HepG2 (cell line): ENCODE results near the gene ADARB1. TPM values are rescaled to one million over a fixed set of nuclear protein-coding genes. Genes with fewer than 3 reads are reported as not detected.

Experiments used
- ATAC-seq: fragments of 200-7000 bp; cut with Tn5 transposase; 3 replicates; pipeline ENCODE4 v1.9.1; 2020; ENCODE audit warnings: mild to moderate bottlenecking, moderate library complexity
- BruUV-seq: library from RNA; stranded (reverse); fragments of 400-500 nt; replicated peaks from 2 replicates; lab custom pipeline; 2021; lab: Mats Ljungman, UMichigan
- CTCF ChIA-PET: fragments of 300-600 bp; formaldehyde crosslinking; extraction: SDS; loops from one replicate; lab custom pipeline; 2021; ENCODE audit warnings: low total read pairs, inconsistent platforms, low intra/inter-chr PET ratio; lab: Yijun Ruan, JAX
- POLR2A ChIA-PET: fragments of 350-600 bp; sonication (Branson Sonifier 250); formaldehyde crosslinking; loops from one replicate; lab custom pipeline; 2020; ENCODE audit warnings: antibody characterized with exemption, inconsistent platforms; lab: Yijun Ruan, JAX
- DNase-seq: peaks from one replicate; pipeline ENCODE4 v3.0.0-alpha.2; 2015; ENCODE audit warnings: low spot score
- FAIRE-seq: peaks from 3 replicates; lab custom pipeline; 2011; peaks lifted over from hg19 to GRCh38; lab: Jason Lieb, UNC
- H2AFZ ChIP-seq: one replicate; pipeline ENCODE4 v1.6.1; 2011; ENCODE audit warnings: low read length, inconsistent platforms
- H3K27ac ChIP-seq: fragments of 300-600 bp; 3 replicates; pipeline ENCODE4 v1.8.0; 2011; ENCODE audit warnings: mixed run types, mild to moderate bottlenecking, mixed read lengths, low read length, inconsistent platforms; ENCODE audit not compliant: insufficient read depth; ENCODE audit errors: extremely low read length
- H3K27me3 ChIP-seq, 2 experiments: fragments of 200-600 bp in 1 of 2; 2 replicates in 1 of 2; 3 replicates in 1 of 2; pipeline versions ENCODE4 v1.6.0 to v1.8.0; 2011; ENCODE audit warnings: low read length in 2 of 2, mild to moderate bottlenecking in 2 of 2, moderate library complexity in 2 of 2, inconsistent platforms in 1 of 2; ENCODE audit not compliant: insufficient read depth in 2 of 2, control insufficient read depth in 1 of 2
- H3K36me3 ChIP-seq, 2 experiments: fragments of 200-600 bp in 1 of 2; replicated peaks in 1 of 2; 2 replicates in 1 of 2; 3 replicates in 1 of 2; pipeline versions ENCODE4 v1.5.1 to v1.8.0; 2011; ENCODE audit warnings: low read length in 2 of 2, inconsistent platforms in 1 of 2; ENCODE audit not compliant: insufficient read depth in 2 of 2, control insufficient read depth in 1 of 2
- H3K4me1 ChIP-seq: 2 replicates; pipeline ENCODE4 v1.5.1; 2012; ENCODE audit warnings: low read length, inconsistent platforms; ENCODE audit not compliant: insufficient read depth
- H3K4me2 ChIP-seq: 2 replicates; pipeline ENCODE4 v1.6.0; 2011; ENCODE audit warnings: low read depth, low read length, inconsistent platforms
- H3K4me3 ChIP-seq, 3 experiments: fragments of 200-600 bp in 1 of 3; sonication (generic), shearing (Covaris generic) in 1 of 3; replicated peaks in 1 of 3; 2 replicates each; pipeline ENCODE4 v1.5.1; 2011 to 2016; ENCODE audit warnings: low read length in 3 of 3, inconsistent platforms in 2 of 3, low read depth in 2 of 3, mild to moderate bottlenecking in 2 of 3, control low read depth in 1 of 3, mixed read lengths in 1 of 3; ENCODE audit not compliant: insufficient read depth in 1 of 3
- H3K79me2 ChIP-seq: one replicate; pipeline ENCODE4 v1.6.1; 2011; ENCODE audit warnings: low read length, inconsistent platforms; ENCODE audit not compliant: insufficient read depth
- H3K9ac ChIP-seq: 2 replicates; pipeline ENCODE4 v1.6.0; 2011; ENCODE audit warnings: mild to moderate bottlenecking, low read depth, low read length, inconsistent platforms; ENCODE audit not compliant: insufficient read depth
- H3K9me3 ChIP-seq: 2 replicates; pipeline ENCODE4 v1.5.1; 2012; ENCODE audit warnings: mild to moderate bottlenecking, low read length
- H4K20me1 ChIP-seq: 2 replicates; pipeline ENCODE4 v1.6.0; 2011; ENCODE audit warnings: inconsistent platforms, mild to moderate bottlenecking, low read length, moderate library complexity; ENCODE audit not compliant: insufficient read depth
- ETV5 ChIP-seq: IDR thresholded peaks from 2 replicates; pipeline ENCODE4 v1.6.1; 2018; ENCODE audit warnings: missing biosample characterization, missing genetic modification reagents, inconsistent platforms, borderline replicate concordance
- HNF4G ChIP-seq, 2 experiments: sonication (generic) in 1 of 2; formaldehyde crosslinking in 1 of 2; IDR thresholded peaks; 2 replicates each; pipeline versions ENCODE4 v1.4.0 to v1.6.1; 2011 to 2020; ENCODE audit warnings: borderline replicate concordance in 2 of 2, low read depth in 2 of 2, mild to moderate bottlenecking in 2 of 2, low read length in 1 of 2, missing genetic modification reagents in 1 of 2, moderate library complexity in 1 of 2
- MAFG ChIP-seq: sonication (generic); formaldehyde crosslinking; IDR thresholded peaks from 2 replicates; pipeline ENCODE4 v1.5.1; 2020; ENCODE audit warnings: mild to moderate bottlenecking, missing genetic modification reagents
- NCOR1 ChIP-seq: fragments of 200-600 bp; sonication (generic); IDR thresholded peaks from 2 replicates; pipeline ENCODE4 v1.7.0; 2017; ENCODE audit warnings: antibody characterized with exemption, low read length, borderline replicate concordance
- SP4 ChIP-seq: sonication (generic); formaldehyde crosslinking; IDR thresholded peaks from 2 replicates; pipeline ENCODE4 v1.8.1; 2023; ENCODE audit warnings: mild to moderate bottlenecking, missing genetic modification reagents
- SP5 ChIP-seq: IDR thresholded peaks from 2 replicates; pipeline ENCODE4 v1.6.1; 2016; ENCODE audit warnings: low read depth, borderline replicate concordance
- ZBTB20 ChIP-seq: sonication (generic); formaldehyde crosslinking; IDR thresholded peaks from 2 replicates; pipeline ENCODE4 v1.8.1; 2023; ENCODE audit warnings: missing genetic modification reagents, low read depth, mild to moderate bottlenecking, borderline replicate concordance
- WGBS: methylation state at CpG from one replicate; pipeline ENCODE4 v1.1.6; 2017; ENCODE audit warnings: low lambda C conversion rate; 5-methylcytosine and 5-hydroxymethylcytosine counted together
- in situ Hi-C: cut with HindIII; loops from 2 replicates; pipeline ENCODE4 v1.10.0; 2017; ENCODE audit warnings: low pct_unique_long_range_greater_than_20kb; ENCODE audit not compliant: extremely low pct_ligation_motif_present
- intact Hi-C: fragments of 100-400 bp; cut with micrococcal nuclease; formaldehyde crosslinking; loops from one replicate; pipeline ENCODE4 v1.10.0; 2022; ENCODE audit not compliant: unreplicated experiment
- polyA plus RNA-seq, 8 experiments: library from polyadenylated mRNA; depleted of rRNA in 3 of 8; stranded (reverse) in 7 of 8; unstranded in 1 of 8; fragments of >200 nt; fragmentation: Illumina TruSeq in 4 of 8; extraction: Trizol in 4 of 8; gene quantifications; 2 replicates each; pipeline versions ENCODE4 v1.2.1 to v1.2.3, GENCODE V29; 2011 to 2016; ENCODE audit warnings: low read depth in 4 of 8, missing spikeins in 1 of 8, mixed read lengths in 1 of 8; ENCODE audit not compliant: insufficient read depth in 1 of 8
- total RNA-seq, 5 experiments: library from RNA; depleted of rRNA; stranded (reverse); fragments of >200 nt; fragmentation: Illumina TruSeq; extraction: Trizol; gene quantifications; 2 replicates each; pipeline ENCODE4 v1.2.3, GENCODE V29; 2016; ENCODE audit warnings: low read depth in 1 of 5
- TF ChIP-seq, protein P1 (sequence below): IDR thresholded peaks from 2 replicates; pipeline ENCODE4 v1.6.1; 2016; ENCODE audit warnings: mild to moderate bottlenecking
- TF ChIP-seq, protein P2 (sequence below): sonication (generic); formaldehyde crosslinking; IDR thresholded peaks from 2 replicates; pipeline ENCODE4 v1.8.1; 2022; ENCODE audit warnings: mild to moderate bottlenecking, missing genetic modification reagents

ADARB1 gene
- total and polyA plus RNA-seq, 2 of the 13 experiments (the other 11 are each of a cell fraction or from before 2014, with no cell fraction given) = 6.6 to 10.0 TPM

DNA sequence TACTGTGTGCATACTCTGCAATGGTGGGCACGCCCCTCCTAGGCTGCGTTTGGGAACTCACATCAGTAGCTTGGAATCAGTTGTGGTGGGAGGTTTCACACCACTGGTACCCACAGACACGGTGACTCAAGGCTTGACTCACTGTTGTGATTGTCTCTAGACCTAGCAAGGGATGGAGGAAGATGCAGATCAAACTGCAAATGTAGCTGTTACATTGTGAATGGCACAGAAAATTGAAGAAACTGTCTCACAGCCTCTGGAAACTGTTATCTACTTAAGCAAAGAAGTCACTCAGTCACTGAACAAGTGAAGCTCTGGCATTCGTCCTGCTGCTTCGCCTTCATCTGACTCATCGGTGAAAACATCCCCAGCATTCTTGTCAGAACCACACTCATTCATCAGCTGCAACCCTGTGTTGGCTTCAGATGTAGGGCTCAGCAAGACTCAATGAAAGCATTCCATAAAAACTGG lies 153.8 kb downstream of the ADARB1 start (continued):
- TF ChIP-seq, protein P1, sequence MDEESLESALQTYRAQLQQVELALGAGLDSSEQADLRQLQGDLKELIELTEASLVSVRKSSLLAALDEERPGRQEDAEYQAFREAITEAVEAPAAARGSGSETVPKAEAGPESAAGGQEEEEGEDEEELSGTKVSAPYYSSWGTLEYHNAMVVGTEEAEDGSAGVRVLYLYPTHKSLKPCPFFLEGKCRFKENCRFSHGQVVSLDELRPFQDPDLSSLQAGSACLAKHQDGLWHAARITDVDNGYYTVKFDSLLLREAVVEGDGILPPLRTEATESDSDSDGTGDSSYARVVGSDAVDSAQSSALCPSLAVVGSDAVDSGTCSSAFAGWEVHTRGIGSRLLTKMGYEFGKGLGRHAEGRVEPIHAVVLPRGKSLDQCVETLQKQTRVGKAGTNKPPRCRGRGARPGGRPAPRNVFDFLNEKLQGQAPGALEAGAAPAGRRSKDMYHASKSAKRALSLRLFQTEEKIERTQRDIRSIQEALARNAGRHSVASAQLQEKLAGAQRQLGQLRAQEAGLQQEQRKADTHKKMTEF (CRISPR knock-in tag) = no peak
- TF ChIP-seq SP5 (CRISPR knock-in tag) (no peak), ZBTB20 (no peak), ETV5 (no peak), MAFG (CRISPR knock-in tag) (no peak), HNF4G (IDR thresholded peaks at IDR 0.05; ENCODE audit: borderline replicate concordance, low read depth, low read length) (no peak), HNF4G (CRISPR knock-in tag; IDR thresholded peaks at IDR 0.05; ENCODE audit: borderline replicate concordance, low read depth) (no peak)

DNA sequence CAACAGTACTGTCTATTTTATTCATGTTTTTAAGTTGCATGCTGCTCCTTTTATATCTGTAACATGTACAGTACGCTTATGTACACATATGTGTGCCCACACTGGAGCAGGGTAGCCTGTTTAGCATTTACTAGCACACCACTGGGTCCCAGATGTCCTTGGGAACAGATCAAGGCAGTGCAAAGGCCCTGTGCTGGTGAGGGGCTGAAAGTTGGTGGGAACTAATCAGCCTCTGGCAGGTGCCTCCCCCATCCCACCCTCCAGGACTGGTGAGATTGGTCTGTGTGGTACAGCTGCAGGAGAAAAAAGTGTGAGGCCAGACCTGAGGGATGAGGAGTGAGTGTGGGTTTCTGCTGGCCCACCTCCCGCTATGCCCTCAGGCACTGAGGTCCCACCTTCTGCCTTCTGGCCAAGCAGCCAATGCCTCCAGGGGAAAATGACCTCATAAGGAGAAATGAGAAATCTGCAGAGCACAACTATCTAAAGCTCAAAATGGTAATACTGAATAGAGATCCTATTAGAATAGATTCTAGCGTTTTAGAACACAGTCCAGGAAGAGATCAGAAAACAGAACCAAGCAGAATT lies 154.4 kb downstream of the ADARB1 start:
- Histone ChIP-seq H3K9me3 (no peaks in the 10 kb centered on the region), H2AFZ (no peak overlapping the region), H3K4me3 (no peak overlapping the region), H3K27ac (no peak overlapping the region), H3K4me2 (no peak overlapping the region), H3K4me1 (no peaks in the 10 kb centered on the region), H3K9ac (no peak overlapping the region), H3K36me3 (no peaks in the 10 kb centered on the region), H4K20me1 (no peaks in the 10 kb centered on the region), H3K27me3 (peaks cover 1 to 9% of the 10 kb centered on the region in 2 experiments; a peak in 2 of 5 replicates)
- DNase-seq (no peak), ATAC-seq (no peak), FAIRE-seq (no peak)
- CTCF ChIA-PET = no interaction called here
- in situ Hi-C loops = no loop called here
- POLR2A ChIA-PET = no interaction called here
- intact Hi-C loops = no loop called here
- WGBS = 39% methylated on average over 3 of the region's 3 CpGs
- TF ChIP-seq SP4 (CRISPR knock-in tag) (no peak), NCOR1 (no peak)
- TF ChIP-seq, protein P2, sequence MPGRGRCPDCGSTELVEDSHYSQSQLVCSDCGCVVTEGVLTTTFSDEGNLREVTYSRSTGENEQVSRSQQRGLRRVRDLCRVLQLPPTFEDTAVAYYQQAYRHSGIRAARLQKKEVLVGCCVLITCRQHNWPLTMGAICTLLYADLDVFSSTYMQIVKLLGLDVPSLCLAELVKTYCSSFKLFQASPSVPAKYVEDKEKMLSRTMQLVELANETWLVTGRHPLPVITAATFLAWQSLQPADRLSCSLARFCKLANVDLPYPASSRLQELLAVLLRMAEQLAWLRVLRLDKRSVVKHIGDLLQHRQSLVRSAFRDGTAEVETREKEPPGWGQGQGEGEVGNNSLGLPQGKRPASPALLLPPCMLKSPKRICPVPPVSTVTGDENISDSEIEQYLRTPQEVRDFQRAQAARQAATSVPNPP (CRISPR knock-in tag) = no peak
- TF ChIP-seq, all 625 proteins: peak for 0
- no peaks in the 10 kb centered on the region for H3K79me2 ChIP-seq
- no TSS peak for BruUV-seq
